Lower leg skin (tissue), 3 donors: Measurements from ENCODE around the gene TNFAIP8L3.

ENCODE experiments used
- CTCF ChIP-seq, 3 donors: fragments of 450-650 bp; IDR thresholded peaks; one replicate each; pipeline ENCODE4 v1.5.1; 2016; ENCODE audit warnings: antibody characterized with exemption in 3 of 3, mild to moderate bottlenecking in 3 of 3, moderate library complexity in 2 of 3
- POLR2A ChIP-seq, 2 donors: fragments of 450-650 bp; IDR thresholded peaks; one replicate each; pipeline ENCODE4 v1.6.1; 2016 to 2017; ENCODE audit warnings: antibody characterized with exemption in 2 of 2, mild to moderate bottlenecking in 1 of 2, moderate library complexity in 1 of 2

DNA sequence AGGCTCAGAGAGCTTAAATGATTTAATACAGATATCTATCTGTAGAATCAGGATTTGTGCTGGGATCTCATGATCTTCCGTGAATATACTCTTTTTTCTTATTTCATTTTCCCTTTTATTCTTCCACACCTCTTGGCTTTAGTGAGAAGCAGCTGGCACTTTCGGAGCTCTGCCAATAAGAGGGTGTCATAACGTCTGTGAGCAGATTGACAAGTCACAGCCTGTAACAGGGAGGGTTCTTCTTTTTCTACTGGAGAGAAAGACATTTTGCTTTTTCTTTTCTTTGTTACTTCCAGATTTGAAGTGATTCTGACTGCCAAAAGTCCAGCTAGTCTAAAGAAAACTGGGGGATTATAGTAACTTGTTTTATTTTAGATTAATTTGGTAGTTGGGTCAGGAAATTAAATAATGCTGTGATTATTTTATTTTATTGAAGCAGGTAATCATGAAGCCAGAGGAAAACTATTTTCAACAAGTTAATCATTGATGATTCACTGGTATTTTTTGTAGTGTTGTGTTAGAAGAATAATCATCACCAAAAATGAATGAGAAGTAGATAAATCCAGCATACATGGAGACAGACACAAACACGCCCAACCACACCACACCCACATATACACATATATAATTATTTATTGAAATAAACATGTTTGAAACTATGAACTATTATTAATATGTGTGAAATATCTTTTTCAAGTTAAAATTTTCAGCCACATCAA lies 69.8 kb downstream of the TNFAIP8L3 start:
- TF ChIP-seq CTCF (IDR thresholded peaks at IDR 0.05) (no peak), POLR2A (IDR thresholded peaks at IDR 0.05) (no peak)
